ENCODE results near the gene TSPAN11.

Gene TSPAN11

GRCh38 chr12:30896461-30896860 lies 30.1 kb upstream of the TSPAN11 start:
- Histone ChIP-seq H3K27me3 (ENCODE audit: insufficient read depth, low read length) (no peaks in the 10 kb centered on the region; the same call in 1 of the 2 replicates), H3K9me3 (ENCODE audit: insufficient read depth, low read depth, low read length) (no peaks in the 10 kb centered on the region), H3K4me3 (ENCODE audit: low read length) (no peak overlapping the region), H3K9ac (ENCODE audit: low read depth, low read length) (no peak overlapping the region), H3K36me3 (ENCODE audit: insufficient read depth, low read depth, low read length) (no peaks in the 10 kb centered on the region), H3K27ac (ENCODE audit: low read length) (no peak overlapping the region), H3K4me1 (ENCODE audit: insufficient read depth, low read length) (no peaks in the 10 kb centered on the region)

- Histone ChIP-seq H3K4me3 (ENCODE audit: low read length) (no peak overlapping the region), H3K27me3 (ENCODE audit: insufficient read depth, low read length) (no peaks in the 10 kb centered on the region; the same call in 1 of the 2 replicates), H3K9me3 (ENCODE audit: insufficient read depth, low read depth, low read length) (no peaks in the 10 kb centered on the region), H3K27ac (ENCODE audit: low read length) (no peak overlapping the region), H3K36me3 (ENCODE audit: insufficient read depth, low read depth, low read length) (no peaks in the 10 kb centered on the region), H3K9ac (ENCODE audit: low read depth, low read length) (no peak overlapping the region), H3K4me1 (ENCODE audit: insufficient read depth, low read length) (no peaks in the 10 kb centered on the region)
Measured at GRCh38 chr12:30898846-30899245, 27.7 kb upstream of the TSPAN11 start.

GRCh38 chr12:30900351-30900750 lies 26.2 kb upstream of the TSPAN11 start:
- Histone ChIP-seq H3K36me3 (ENCODE audit: insufficient read depth, low read depth, low read length) (no peaks in the 10 kb centered on the region), H3K9me3 (ENCODE audit: insufficient read depth, low read depth, low read length) (no peaks in the 10 kb centered on the region), H3K27me3 (ENCODE audit: insufficient read depth, low read length) (no peaks in the 10 kb centered on the region; the same call in 1 of the 2 replicates), H3K4me1 (ENCODE audit: insufficient read depth, low read length) (peaks cover 2% of the 10 kb centered on the region), H3K27ac (ENCODE audit: low read length) (no peak overlapping the region), H3K4me3 (ENCODE audit: low read length) (no peak overlapping the region), H3K9ac (ENCODE audit: low read depth, low read length) (no peak overlapping the region)

GRCh38 chr12:30902001-30902400 lies 24.5 kb upstream of the TSPAN11 start:
- Histone ChIP-seq H3K27me3 (ENCODE audit: insufficient read depth, low read length) (no peaks in the 10 kb centered on the region; the same call in 1 of the 2 replicates), H3K9me3 (ENCODE audit: insufficient read depth, low read depth, low read length) (no peaks in the 10 kb centered on the region), H3K4me3 (ENCODE audit: low read length) (no peak overlapping the region), H3K9ac (ENCODE audit: low read depth, low read length) (no peak overlapping the region), H3K27ac (ENCODE audit: low read length) (no peak overlapping the region), H3K4me1 (ENCODE audit: insufficient read depth, low read length) (peaks cover 8% of the 10 kb centered on the region), H3K36me3 (ENCODE audit: insufficient read depth, low read depth, low read length) (no peaks in the 10 kb centered on the region)

- Histone ChIP-seq H3K27me3 (ENCODE audit: insufficient read depth, low read length) (no peaks in the 10 kb centered on the region; the same call in 1 of the 2 replicates), H3K4me3 (ENCODE audit: low read length) (no peak overlapping the region), H3K27ac (ENCODE audit: low read length) (no peak overlapping the region), H3K36me3 (ENCODE audit: insufficient read depth, low read depth, low read length) (no peaks in the 10 kb centered on the region), H3K9ac (ENCODE audit: low read depth, low read length) (no peak overlapping the region), H3K9me3 (ENCODE audit: insufficient read depth, low read depth, low read length) (no peaks in the 10 kb centered on the region), H3K4me1 (ENCODE audit: insufficient read depth, low read length) (peaks cover 8% of the 10 kb centered on the region)
Measured at GRCh38 chr12:30902596-30902995, 24.0 kb upstream of the TSPAN11 start.

GRCh38 chr12:30905463-30906009 lies 21.0 kb upstream of the TSPAN11 start:
- Histone ChIP-seq H3K9ac (ENCODE audit: low read depth, low read length) (peak overlapping the region; percentile 45; the same call in 1 of the 2 replicates), H3K4me1 (ENCODE audit: insufficient read depth, low read length) (peaks cover 19% of the 10 kb centered on the region), H3K27me3 (ENCODE audit: insufficient read depth, low read length) (no peaks in the 10 kb centered on the region), H3K4me3 (ENCODE audit: low read length) (no peak overlapping the region), H3K9me3 (ENCODE audit: insufficient read depth, low read depth, low read length) (no peaks in the 10 kb centered on the region), H3K27ac (ENCODE audit: low read length) (no peak overlapping the region), H3K36me3 (ENCODE audit: insufficient read depth, low read depth, low read length) (no peaks in the 10 kb centered on the region)

- no peaks in the 10 kb centered on the region for H3K9me3 ChIP-seq (ENCODE audit: insufficient read depth, low read depth, low read length)
- H3K4me3 ChIP-seq (ENCODE audit: low read length), result no peak overlapping the region
- H3K9ac ChIP-seq (ENCODE audit: low read depth, low read length), result no peak overlapping the region
- H3K27me3 ChIP-seq (ENCODE audit: insufficient read depth, low read length), result no peaks in the 10 kb centered on the region
- no peak overlapping the region for H3K27ac ChIP-seq (ENCODE audit: low read length)
- H3K36me3 ChIP-seq (ENCODE audit: insufficient read depth, low read depth, low read length), result no peaks in the 10 kb centered on the region
- peaks cover 19% of the 10 kb centered on the region for H3K4me1 ChIP-seq (ENCODE audit: insufficient read depth, low read length)
Measured at GRCh38 chr12:30908076-30908721, 18.3 kb upstream of the TSPAN11 start.

- no peaks in the 10 kb centered on the region for H3K9me3 ChIP-seq (ENCODE audit: insufficient read depth, low read depth, low read length)
- H3K36me3 ChIP-seq (ENCODE audit: insufficient read depth, low read depth, low read length), result no peaks in the 10 kb centered on the region
- H3K27me3 ChIP-seq (ENCODE audit: insufficient read depth, low read length), result no peaks in the 10 kb centered on the region
- H3K27ac ChIP-seq (ENCODE audit: low read length), result no peak overlapping the region
- H3K4me1 ChIP-seq (ENCODE audit: insufficient read depth, low read length), result peaks cover 19% of the 10 kb centered on the region
- no peak overlapping the region for H3K9ac ChIP-seq (ENCODE audit: low read depth, low read length)
- no peak overlapping the region for H3K4me3 ChIP-seq (ENCODE audit: low read length)
Measured at GRCh38 chr12:30908722-30909348, 17.7 kb upstream of the TSPAN11 start.

- Histone ChIP-seq H3K9ac (ENCODE audit: low read depth, low read length) (no peak overlapping the region), H3K4me3 (ENCODE audit: low read length) (no peak overlapping the region), H3K27ac (ENCODE audit: low read length) (no peak overlapping the region), H3K9me3 (ENCODE audit: insufficient read depth, low read depth, low read length) (no peaks in the 10 kb centered on the region), H3K4me1 (ENCODE audit: insufficient read depth, low read length) (peaks cover 19% of the 10 kb centered on the region), H3K36me3 (ENCODE audit: insufficient read depth, low read depth, low read length) (no peaks in the 10 kb centered on the region), H3K27me3 (ENCODE audit: insufficient read depth, low read length) (no peaks in the 10 kb centered on the region)
Measured at GRCh38 chr12:30909349-30910037, 17.1 kb upstream of the TSPAN11 start.

- no peak overlapping the region for H3K27ac ChIP-seq (ENCODE audit: low read length)
- H3K4me3 ChIP-seq (ENCODE audit: low read length), result no peak overlapping the region
- H3K27me3 ChIP-seq (ENCODE audit: insufficient read depth, low read length), result no peaks in the 10 kb centered on the region
- no peaks in the 10 kb centered on the region for H3K9me3 ChIP-seq (ENCODE audit: insufficient read depth, low read depth, low read length)
- H3K36me3 ChIP-seq (ENCODE audit: insufficient read depth, low read depth, low read length), result no peaks in the 10 kb centered on the region
- H3K4me1 ChIP-seq (ENCODE audit: insufficient read depth, low read length), result peaks cover 19% of the 10 kb centered on the region
- no peak overlapping the region for H3K9ac ChIP-seq (ENCODE audit: low read depth, low read length)
Measured at GRCh38 chr12:30910038-30910350, 16.6 kb upstream of the TSPAN11 start.

- no peaks in the 10 kb centered on the region for H3K9me3 ChIP-seq (ENCODE audit: insufficient read depth, low read depth, low read length)
Measured at GRCh38 chr12:30911207-30911606, 15.3 kb upstream of the TSPAN11 start.

GRCh38 chr12:30913323-30913722 lies 13.2 kb upstream of the TSPAN11 start:
- H3K4me3 ChIP-seq (ENCODE audit: low read length), result no peak overlapping the region
- H3K9ac ChIP-seq (ENCODE audit: low read depth, low read length), result no peak overlapping the region
- no peaks in the 10 kb centered on the region for H3K36me3 ChIP-seq (ENCODE audit: insufficient read depth, low read depth, low read length)
- peaks cover 19% of the 10 kb centered on the region for H3K4me1 ChIP-seq (ENCODE audit: insufficient read depth, low read length)
- no peak overlapping the region for H3K27ac ChIP-seq (ENCODE audit: low read length)
- H3K27me3 ChIP-seq (ENCODE audit: insufficient read depth, low read length), result no peaks in the 10 kb centered on the region
- H3K9me3 ChIP-seq (ENCODE audit: insufficient read depth, low read depth, low read length), result no peaks in the 10 kb centered on the region

More at GRCh38 chr12:30911207-30911606, 15.3 kb upstream of the TSPAN11 start:
- H3K4me1 ChIP-seq (ENCODE audit: insufficient read depth, low read length), result peaks cover 12% of the 10 kb centered on the region
- H3K36me3 ChIP-seq (ENCODE audit: insufficient read depth, low read depth, low read length), result no peaks in the 10 kb centered on the region
- no peak overlapping the region for H3K4me3 ChIP-seq (ENCODE audit: low read length)
- no peak overlapping the region for H3K27ac ChIP-seq (ENCODE audit: low read length)
- H3K27me3 ChIP-seq (ENCODE audit: insufficient read depth, low read length), result no peaks in the 10 kb centered on the region
- no peak overlapping the region for H3K9ac ChIP-seq (ENCODE audit: low read depth, low read length)
